CD4-positive, alpha-beta T cell treated with Interleukin-1 beta for 1 hour (primary cell): ENCODE data around the gene FOXI2.

Experiments used
- DNase-seq, 2 donors: peaks; one replicate each; pipeline ENCODE4 v3.0.0-alpha.2; 2020 to 2022

The FOXI2 gene

GRCh38 chr10:127736915-127737562, at the start of gene FOXI2:
FOXI2 (plus strand) TSS chr10:127737185; CDS start chr10:127737274, 89 bp downstream.
- no peak for DNase-seq

GRCh38 chr10:127687548-127687947, 49.4 kb upstream of the FOXI2 start:
- DNase-seq: no peak

- no peak for DNase-seq
These were observed 46.7 kb upstream of the FOXI2 start for GRCh38 chr10:127690176-127690835.

- DNase-seq: no peak
These were observed 42.3 kb upstream of the FOXI2 start for GRCh38 chr10:127694580-127695193.

GRCh38 chr10:127695431-127695830, 41.6 kb upstream of the FOXI2 start:
- no peak for DNase-seq

- no peak for DNase-seq
These were observed 38.1 kb upstream of the FOXI2 start for GRCh38 chr10:127698886-127699285.

GRCh38 chr10:127699311-127699710, 37.7 kb upstream of the FOXI2 start:
- DNase-seq: no peak

GRCh38 chr10:127702271-127702670, 34.7 kb upstream of the FOXI2 start:
- DNase-seq: no peak

- DNase-seq: no peak
These were observed 21.7 kb upstream of the FOXI2 start for GRCh38 chr10:127715249-127715648.

GRCh38 chr10:127715782-127716378, 21.1 kb upstream of the FOXI2 start:
- no peak for DNase-seq

- DNase-seq: no peak
These were observed 16.8 kb upstream of the FOXI2 start for GRCh38 chr10:127720142-127720541.

- DNase-seq: no peak
These were observed 16.1 kb upstream of the FOXI2 start for GRCh38 chr10:127720903-127721302.

- DNase-seq: no peak
These were observed 2.2 kb upstream of the FOXI2 start for GRCh38 chr10:127734753-127735152.

GRCh38 chr10:127735156-127735555, 1.8 kb upstream of the FOXI2 start:
- DNase-seq: no peak

- DNase-seq: no peak
These were observed 1.2 kb upstream of the FOXI2 start for GRCh38 chr10:127735723-127736221.

GRCh38 chr10:127736222-127736914, 617 bp upstream of the FOXI2 start:
- no peak for DNase-seq

GRCh38 chr10:127737563-127738511, 852 bp downstream of the FOXI2 start:
- no peak for DNase-seq

- DNase-seq: no peak
These were observed 1.8 kb downstream of the FOXI2 start for GRCh38 chr10:127738512-127739424.

GRCh38 chr10:127739908-127740307, 2.9 kb downstream of the FOXI2 start:
- DNase-seq: no peak

- no peak for DNase-seq
These were observed 3.6 kb downstream of the FOXI2 start for GRCh38 chr10:127740596-127740995.

GRCh38 chr10:127743205-127743604, 6.2 kb downstream of the FOXI2 start:
- no peak for DNase-seq
